ENCODE data around the gene ATP11A.

GRCh38 chr13:112718318-112718717 is 28.5 kb downstream of the ATP11A start:
- TF ChIP-seq POLR2AphosphoS5 (IDR thresholded peaks at IDR 0.05) (no peak), CTCF (IDR thresholded peaks at IDR 0.05) (no peak), EP300 (IDR thresholded peaks at IDR 0.05) (no peak)

All from sigmoid colon (tissue), 4 donors.